Right lobe of liver (tissue), 6 donors: ENCODE measurements around the gene ANKRD33B. TPM values are rescaled to one million over a fixed set of nuclear protein-coding genes. Genes with fewer than 3 reads are reported as not detected.

Experiments used
- ATAC-seq, 4 donors: fragments of 200-7000 bp; cut with Tn5 transposase; one replicate each; pipeline ENCODE4 v1.9.1; 2020; ENCODE audit warnings: mild to moderate bottlenecking in 4 of 4, moderate library complexity in 4 of 4
- DNase-seq, 3 donors: peaks; one replicate each; pipeline ENCODE4 v3.0.0-alpha.2; 2020
- H3K27ac ChIP-seq, 3 donors: fragments of 200-600 bp; one replicate each; pipeline ENCODE4 v1.8.0; 2022
- H3K27me3 ChIP-seq, 2 donors: fragments of 200-600 bp; one replicate each; pipeline ENCODE4 v1.8.0; 2022
- H3K36me3 ChIP-seq, 4 donors: fragments of 200-600 bp; sonication (generic) in 1 of 4; one replicate each; pipeline versions ENCODE4 v1.5.1 to v1.8.0; 2017 to 2022; ENCODE audit warnings: control low read depth in 1 of 4
- H3K4me1 ChIP-seq, 4 donors: fragments of 200-600 bp; sonication (generic) in 1 of 4; one replicate each; pipeline versions ENCODE4 v1.5.1 to v1.8.0; 2017 to 2022; ENCODE audit warnings: control low read depth in 1 of 4
- H3K4me3 ChIP-seq, 3 donors: fragments of 200-600 bp; one replicate each; pipeline ENCODE4 v1.8.0; 2022
- H3K9me3 ChIP-seq, 4 donors: fragments of 200-600 bp; sonication (generic) in 1 of 4; one replicate each; pipeline versions ENCODE4 v1.5.1 to v1.8.0; 2017 to 2022; ENCODE audit warnings: control low read depth in 1 of 4
- POLR2A ChIP-seq: fragments of 450-650 bp; IDR thresholded peaks from one replicate; pipeline ENCODE4 v1.6.1; 2017; ENCODE audit warnings: antibody characterized with exemption, mild to moderate bottlenecking
- WGBS: methylation state at CpG from one replicate; pipeline ENCODE4 v1.1.6; 2018; ENCODE audit warnings: low coverage, low lambda C conversion rate; ENCODE audit not compliant: insufficient coverage; ENCODE audit errors: missing lambda C conversion rate; 5-methylcytosine and 5-hydroxymethylcytosine counted together
- intact Hi-C, 2 donors: fragments of 100-400 bp; cut with DNase I; formaldehyde crosslinking; loops; one replicate each; pipeline versions ENCODE4 v1.11.2 to v1.14.1; 2022
- total RNA-seq, 6 experiments: library from RNA; depleted of rRNA in 2 of 6; stranded (reverse); fragments of >200 nt in 2 of 6; fragmentation: NEBNext Ultra II Directional in 3 of 6; extraction: Animal tissue kit (Norgen Biotek cat#: 25700) in 3 of 6; gene quantifications; one replicate each; pipeline versions ENCODE4 v1.1.0 to v1.2.4, GENCODE V29; 2016 to 2023
- TF ChIP-seq, protein P1 (sequence below), 4 donors: fragments of 200-600 bp in 3 of 4; fragments of 450-650 bp in 1 of 4; IDR thresholded peaks; one replicate each; pipeline versions ENCODE4 v1.5.1 to v1.8.0; 2016 to 2022; ENCODE audit warnings: antibody characterized with exemption in 4 of 4, mild to moderate bottlenecking in 2 of 4
- donor health status: DM: no; HTN: yes; CAD: no.
- donor health status: DM: no; HTN: no; CAD: no.
- donor health status: DM: no; HTN: no; CAD: no.
- donor health status: DM: no; HTN: yes; CAD: no.
- donor health status: DM: no; HTN: yes; CAD: no.

Gene ANKRD33B
- total RNA-seq, 6 experiments from 2014 or later: 0.16 to 1.3 (median 0.29) TPM

DNA sequence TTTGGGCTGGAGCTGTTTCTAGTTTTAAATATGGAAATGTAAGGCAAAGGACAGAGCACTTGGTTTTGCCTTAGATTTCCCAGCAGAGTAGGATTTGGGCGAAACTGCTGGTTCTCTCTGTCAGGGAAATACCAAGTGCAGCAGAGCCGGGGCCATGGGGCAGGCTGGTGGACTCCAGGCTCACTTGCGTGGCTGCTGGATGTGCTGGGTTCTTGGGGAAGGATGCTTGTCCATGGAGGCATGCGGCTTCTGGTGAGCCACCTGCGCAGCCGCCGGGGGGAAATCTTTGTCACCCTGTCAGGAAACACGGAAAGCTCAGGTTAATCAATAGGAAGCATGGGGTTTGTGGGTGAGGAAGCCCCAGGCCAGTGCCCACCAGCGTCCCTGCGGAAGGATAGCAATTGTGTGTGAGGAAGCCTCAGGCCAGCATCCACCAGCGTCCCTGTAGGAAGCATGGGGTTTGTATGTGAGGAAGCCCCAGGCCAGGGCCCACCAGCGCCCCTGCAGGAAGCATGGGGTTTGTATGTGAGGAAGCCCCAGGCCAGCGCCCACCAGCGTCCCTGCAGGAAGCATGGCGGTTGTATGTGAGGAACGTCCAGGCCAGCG lies 117.1 kb downstream of the ANKRD33B start:
- Histone ChIP-seq H3K27me3 (no peaks in the 10 kb centered on the region), H3K4me1 (no peaks in the 10 kb centered on the region), H3K27ac (no peak overlapping the region), H3K9me3 (no peaks in the 10 kb centered on the region), H3K36me3 (peaks cover 0 to 44% (median 18%) of the 10 kb centered on the region in 4 donors), H3K4me3 (no peak overlapping the region)
- DNase-seq (no peak), ATAC-seq (no peak)
- intact Hi-C loops: no loop called here
- WGBS: 80% methylated on average over 1 of the region's 17 CpGs
- TF ChIP-seq POLR2A: no peak
- TF ChIP-seq, protein P1, sequence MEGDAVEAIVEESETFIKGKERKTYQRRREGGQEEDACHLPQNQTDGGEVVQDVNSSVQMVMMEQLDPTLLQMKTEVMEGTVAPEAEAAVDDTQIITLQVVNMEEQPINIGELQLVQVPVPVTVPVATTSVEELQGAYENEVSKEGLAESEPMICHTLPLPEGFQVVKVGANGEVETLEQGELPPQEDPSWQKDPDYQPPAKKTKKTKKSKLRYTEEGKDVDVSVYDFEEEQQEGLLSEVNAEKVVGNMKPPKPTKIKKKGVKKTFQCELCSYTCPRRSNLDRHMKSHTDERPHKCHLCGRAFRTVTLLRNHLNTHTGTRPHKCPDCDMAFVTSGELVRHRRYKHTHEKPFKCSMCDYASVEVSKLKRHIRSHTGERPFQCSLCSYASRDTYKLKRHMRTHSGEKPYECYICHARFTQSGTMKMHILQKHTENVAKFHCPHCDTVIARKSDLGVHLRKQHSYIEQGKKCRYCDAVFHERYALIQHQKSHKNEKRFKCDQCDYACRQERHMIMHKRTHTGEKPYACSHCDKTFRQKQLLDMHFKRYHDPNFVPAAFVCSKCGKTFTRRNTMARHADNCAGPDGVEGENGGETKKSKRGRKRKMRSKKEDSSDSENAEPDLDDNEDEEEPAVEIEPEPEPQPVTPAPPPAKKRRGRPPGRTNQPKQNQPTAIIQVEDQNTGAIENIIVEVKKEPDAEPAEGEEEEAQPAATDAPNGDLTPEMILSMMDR (IDR thresholded peaks at IDR 0.05): no peak

DNA sequence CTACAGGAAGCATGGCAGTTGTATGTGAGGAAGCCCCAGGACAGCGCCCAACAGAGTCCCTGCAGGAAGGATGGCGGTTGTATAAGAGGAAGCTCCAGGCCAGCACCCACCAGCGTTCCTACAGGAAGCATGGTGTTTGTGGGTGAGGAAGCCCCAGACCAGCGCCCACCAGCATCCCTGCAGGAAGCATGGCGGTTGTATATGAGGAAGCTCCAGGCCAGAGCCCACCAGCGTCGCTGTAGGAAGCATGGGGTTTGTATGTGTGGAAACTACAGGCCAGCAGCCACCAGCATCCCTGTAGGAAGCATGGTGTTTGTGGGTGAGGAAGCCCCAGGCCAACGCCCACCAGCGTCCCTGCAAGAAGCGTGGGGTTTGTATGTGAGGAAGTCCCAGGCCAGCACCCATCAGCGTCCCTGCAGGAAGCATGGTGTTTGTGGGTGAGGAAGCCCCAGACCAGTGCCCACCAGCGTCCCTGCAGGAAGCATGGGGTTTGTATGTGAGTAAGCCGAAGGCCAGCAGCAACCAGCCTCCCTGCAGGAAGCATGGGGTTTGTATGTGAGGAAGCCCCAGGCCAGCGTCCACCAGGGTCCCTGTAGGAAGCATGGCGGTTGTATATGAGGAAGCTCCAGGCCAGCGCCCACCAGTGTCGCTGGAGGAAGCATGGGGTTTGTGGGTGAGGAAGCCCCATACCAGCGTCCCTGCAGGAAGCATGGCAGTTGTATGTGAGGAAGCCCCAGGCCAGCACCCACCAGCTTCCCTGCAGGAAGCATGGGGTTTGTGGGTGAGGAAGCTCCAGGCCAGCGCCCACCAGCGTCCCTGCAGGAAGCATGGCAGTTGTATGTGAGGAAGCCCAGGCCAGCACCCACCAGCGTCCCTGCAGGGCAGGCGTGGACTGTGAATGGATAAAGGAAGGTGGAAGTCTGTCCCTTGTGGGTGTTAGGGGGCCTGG lies 118.1 kb downstream of the ANKRD33B start:
- Histone ChIP-seq H3K27me3 (no peaks in the 10 kb centered on the region), H3K4me3 (no peak overlapping the region), H3K27ac (no peak overlapping the region), H3K4me1 (no peaks in the 10 kb centered on the region), H3K9me3 (no peaks in the 10 kb centered on the region), H3K36me3 (peaks cover 0 to 44% (median 18%) of the 10 kb centered on the region in 4 donors)
- TF ChIP-seq, protein P1 (IDR thresholded peaks at IDR 0.05): no peak
- no peak for TF ChIP-seq POLR2A
- DNase-seq (no peak), ATAC-seq (no peak)
- intact Hi-C loops: no loop called here
- WGBS: 63% methylated on average over 11 of the region's 22 CpGs

DNA sequence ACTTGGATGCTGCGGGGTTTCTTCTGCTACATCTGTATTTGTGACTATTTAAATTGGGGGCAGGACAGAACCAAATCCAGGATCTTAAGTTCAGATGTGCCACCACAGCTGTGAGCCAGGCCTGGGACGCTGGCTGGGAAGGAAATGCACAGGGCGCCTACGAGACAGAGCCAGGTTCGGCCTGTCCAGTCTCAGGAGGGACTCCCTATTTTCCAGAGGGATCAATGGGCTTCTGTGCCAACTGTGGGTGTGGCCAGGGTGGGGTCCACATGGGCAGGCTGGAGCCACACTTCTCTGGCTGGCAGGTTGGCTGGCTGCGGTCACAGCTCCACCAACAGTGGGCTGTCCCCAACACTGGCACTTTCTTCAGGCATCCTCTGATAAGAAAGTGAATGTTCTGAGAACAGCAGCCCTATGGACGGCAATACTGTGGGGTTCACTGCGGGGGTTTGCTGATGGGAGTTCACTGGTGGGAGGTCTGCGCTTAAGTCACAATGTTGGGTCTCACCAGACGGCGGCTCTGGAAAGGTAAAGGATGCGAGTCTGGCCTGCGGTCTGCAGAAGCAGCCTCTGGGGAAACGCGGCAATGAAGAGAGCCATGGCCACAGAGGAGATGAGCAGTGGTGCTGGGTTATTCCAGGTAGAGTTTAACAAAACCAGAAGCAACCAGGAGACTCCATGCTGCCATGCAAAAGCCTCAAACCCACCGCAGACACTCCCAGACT lies 119.1 kb downstream of the ANKRD33B start:
- Histone ChIP-seq H3K4me3 (no peak overlapping the region), H3K27me3 (no peaks in the 10 kb centered on the region), H3K4me1 (no peaks in the 10 kb centered on the region), H3K9me3 (no peaks in the 10 kb centered on the region), H3K27ac (no peak overlapping the region), H3K36me3 (peaks cover 0 to 44% (median 18%) of the 10 kb centered on the region in 4 donors)
- no CpG with 5 or more reads among the region's 16 CpGs for WGBS
- intact Hi-C loops: no loop called here
- DNase-seq (no peak), ATAC-seq (peak in 1 of 4 donors; percentile 14)
- TF ChIP-seq, protein P1 (IDR thresholded peaks at IDR 0.05): no peak
- no peak for TF ChIP-seq POLR2A

- DNase-seq: no peak
- intact Hi-C loops: no loop called here
- Histone ChIP-seq H3K9me3 (no peaks in the 10 kb centered on the region), H3K4me1 (no peaks in the 10 kb centered on the region), H3K36me3 (peaks cover 0 to 32% (median 18%) of the 10 kb centered on the region in 4 donors), H3K27ac (no peak overlapping the region), H3K4me3 (no peak overlapping the region), H3K27me3 (no peaks in the 10 kb centered on the region)
- WGBS: 90% methylated on average over 9 of the region's 11 CpGs
- TF ChIP-seq, protein P1 (IDR thresholded peaks at IDR 0.05): no peak
- TF ChIP-seq POLR2A: no peak
- no peak for ATAC-seq
Measured at GRCh38 chr5:10684303-10685086, 120.6 kb downstream of the ANKRD33B start.
